Measurements from ENCODE around the gene PRR5L.
A peak's percentile ranks its signal among the peaks of the same experiment; 100 is the strongest.
"Not testable (repeated sequence)": the region's sequence is repeated elsewhere in the genome, so short reads cannot be mapped to it uniquely, and the experiment has no call there.

PRR5L gene

DNA sequence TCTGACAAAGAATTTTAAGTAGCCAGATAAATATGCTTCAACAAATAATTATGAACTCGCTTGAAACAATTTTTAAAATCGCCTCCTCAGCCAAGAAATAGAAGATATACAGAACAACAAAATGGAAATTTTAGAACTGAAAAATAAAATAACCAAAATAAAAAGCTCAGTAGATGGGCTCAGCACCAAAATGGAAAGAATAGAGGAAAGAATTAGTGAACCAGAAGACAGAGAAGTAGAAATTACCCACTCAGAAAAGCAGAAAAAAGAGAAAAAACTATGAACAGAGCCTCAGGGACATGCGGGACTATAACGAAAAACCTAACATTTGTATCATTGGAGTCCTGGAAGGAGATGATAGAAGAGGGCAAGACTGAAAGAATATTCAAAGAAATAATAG, 14.2 kb upstream of the PRR5L start:
- DNase-seq = no peak

DNA sequence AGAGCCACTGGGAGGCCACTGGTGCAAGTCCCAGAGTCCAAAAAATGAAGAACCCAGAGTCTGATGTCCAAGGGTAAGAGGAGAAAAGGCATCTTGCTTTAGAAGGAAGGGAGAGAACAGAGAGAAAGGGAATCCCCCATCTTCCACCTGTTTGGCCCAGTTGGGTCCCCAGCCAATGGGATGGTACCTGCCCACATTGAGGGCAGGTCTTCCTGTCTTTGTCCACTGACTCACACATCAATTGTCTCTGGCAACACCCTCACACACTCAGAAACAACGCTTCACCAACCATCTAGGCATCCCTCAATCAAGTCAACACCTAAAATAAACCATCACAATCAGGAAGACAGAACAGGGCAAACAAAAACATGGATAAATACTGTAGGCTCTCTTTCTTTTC, 13.2 kb upstream of the PRR5L start:
- no peak for DNase-seq

DNA sequence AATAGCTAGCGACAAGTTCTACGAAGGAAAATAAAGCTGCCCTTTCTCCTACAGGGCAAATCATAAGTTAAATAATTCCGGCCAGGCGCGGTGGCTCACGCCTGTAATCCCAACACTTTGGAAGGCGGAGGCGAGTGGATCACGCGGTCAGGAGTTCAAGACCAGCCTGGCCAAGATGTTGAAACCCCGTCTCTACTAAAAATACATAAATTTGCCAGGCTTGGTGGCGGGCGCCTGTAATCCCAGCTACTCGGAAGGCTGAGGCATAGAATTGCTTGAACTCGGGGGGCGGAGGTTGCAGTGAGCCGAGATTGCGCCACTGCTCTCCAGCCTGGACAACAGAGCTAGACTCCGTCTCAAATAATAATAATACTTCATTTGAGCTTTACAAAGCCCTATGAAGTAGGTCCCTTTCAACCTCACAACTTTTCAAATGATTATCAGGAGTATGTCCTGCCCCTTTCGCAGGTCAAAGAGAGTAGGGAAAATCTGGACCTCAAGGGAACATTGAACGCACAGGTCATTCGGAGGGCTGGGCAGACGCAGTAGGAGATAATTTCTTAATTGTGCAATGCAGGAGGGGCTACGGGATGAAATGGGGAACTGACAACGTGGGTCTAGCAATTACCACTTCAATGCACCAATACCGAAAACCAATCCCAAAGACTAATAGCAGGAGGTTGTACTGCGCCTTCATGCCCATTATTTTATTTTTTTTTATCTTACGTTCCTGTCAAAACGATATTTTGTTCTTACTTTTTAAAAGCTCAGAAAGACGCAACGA, 7.5 kb upstream of the PRR5L start:
- DNase-seq = no peak

DNA sequence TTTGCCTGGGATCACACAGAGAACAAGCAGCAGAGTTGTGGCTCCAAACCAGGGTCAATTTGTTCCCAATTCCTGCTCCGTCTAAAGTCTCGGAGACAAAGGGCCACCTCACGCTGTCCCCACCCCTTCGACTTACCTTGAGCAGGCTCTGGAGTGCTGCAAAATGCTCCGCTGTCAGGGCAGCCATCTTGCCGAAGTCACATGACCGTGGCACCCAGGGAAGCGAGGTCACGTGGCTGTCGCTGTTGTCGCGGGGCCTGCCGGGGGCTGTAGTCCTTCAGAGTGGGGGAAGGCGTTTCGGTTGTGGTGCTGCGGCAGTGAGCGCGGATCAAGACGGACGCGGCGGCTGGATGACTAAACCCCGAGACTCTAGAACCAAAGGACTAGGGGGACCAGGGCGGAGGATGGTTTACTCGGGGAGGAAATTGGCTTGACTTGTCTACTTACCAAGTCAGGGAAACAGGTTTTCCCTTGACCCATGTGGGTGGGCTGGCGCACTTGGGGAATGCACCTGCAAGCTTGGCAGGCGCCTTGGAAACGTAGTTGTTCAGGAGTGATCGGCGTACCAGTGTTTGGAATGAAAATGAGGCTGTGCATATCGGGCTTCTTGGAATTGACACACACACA, 6.7 kb upstream of the PRR5L start, which contains the start of gene COMMD9:
Gene COMMD9 (minus strand): TSS at position 199 of the 627 bp plus-strand sequence. CDS start 12 bp downstream, at position 187.
- DNase-seq = peak; percentile 97

DNA sequence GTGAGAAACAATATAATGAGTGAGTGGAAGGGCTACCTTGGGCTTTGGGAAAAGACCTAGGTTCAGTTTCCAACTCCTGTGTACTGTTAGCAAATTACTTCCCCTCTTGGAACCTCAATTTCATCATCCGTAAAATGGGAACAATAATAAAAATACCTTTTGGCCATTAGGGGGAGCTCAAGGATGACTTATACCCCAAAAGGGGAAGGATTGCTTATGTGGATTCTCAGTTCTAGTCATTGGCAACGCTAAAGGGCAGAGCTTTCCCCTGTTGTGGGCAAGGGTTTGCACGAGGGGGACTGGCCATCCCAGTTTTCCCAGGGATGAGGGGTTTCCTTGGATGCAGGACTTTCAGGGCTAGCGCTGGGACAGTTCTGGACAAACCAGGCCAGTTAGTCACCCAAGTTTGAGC, 3.8 kb upstream of the PRR5L start:
- DNase-seq = peak; percentile 61

DNA sequence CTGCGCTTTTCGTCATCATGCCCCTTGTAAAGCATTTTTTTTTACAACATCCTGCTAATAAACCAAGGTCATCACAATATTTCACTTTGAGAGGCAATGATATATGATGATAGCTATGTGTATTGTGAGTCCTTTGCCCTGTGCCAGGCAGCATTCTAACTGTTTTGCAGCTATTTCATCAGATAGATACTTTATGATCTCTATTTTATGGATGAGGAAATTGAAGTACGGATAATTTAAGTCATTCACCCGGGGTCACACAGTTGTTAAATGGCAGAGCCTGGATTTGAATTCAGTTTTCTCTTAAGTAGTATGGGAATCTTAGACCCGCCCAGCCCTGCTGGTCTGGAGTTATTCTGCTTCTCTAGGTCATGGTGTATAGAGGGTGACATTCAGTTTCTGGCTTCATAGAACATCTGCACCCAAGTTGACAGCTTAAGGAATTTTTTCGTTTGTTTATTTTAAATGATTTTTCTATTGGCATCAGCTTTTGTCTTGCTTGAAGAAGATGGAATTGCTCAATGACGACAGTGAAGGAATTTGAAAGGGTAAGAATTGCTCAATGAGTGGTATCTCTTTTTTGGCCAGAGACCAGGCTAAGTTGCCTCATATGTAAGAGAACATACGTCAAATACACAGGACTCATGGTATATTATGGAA, 926 bp downstream of the PRR5L start:
- DNase-seq = no peak

DNA sequence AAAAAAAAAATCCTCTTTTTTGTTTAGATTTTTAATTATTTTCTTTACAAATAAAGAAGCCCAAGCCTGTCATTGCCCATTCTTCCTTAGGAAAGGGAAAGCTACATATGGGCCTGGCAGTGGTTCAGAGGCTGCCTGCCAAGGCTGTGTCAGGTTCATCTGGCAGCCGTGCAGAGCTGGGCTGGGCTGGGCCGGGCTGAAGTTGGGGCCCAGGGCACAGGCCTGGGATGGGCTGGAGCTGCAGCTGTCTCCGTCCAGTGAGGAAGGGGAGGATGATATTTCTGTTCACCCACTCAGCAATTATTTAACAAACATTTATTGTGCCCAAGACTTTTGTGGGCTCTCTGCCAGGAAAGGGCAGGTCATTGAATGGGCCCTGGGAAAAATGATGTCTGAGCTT, 4.6 kb downstream of the PRR5L start:
- DNase-seq = peak; percentile 38

DNA sequence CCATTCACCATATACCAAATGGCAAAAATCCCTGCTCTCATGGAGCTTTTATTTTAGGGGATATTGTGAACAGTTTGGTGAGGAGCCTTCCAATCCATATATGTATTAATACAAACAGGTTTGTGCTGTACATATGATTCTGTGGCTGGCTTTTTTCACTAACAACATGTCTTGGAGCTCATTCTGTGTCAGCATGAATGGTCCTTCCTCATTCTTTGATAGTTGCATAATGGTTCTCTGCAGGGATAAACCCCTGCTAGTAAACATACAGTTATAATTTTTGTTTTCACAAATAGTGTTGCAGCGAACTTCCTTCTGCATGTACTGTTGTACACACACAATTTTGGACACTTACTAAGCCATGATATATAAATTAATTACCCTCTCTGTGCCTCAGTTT, 8.3 kb downstream of the PRR5L start:
- DNase-seq = no peak

DNA sequence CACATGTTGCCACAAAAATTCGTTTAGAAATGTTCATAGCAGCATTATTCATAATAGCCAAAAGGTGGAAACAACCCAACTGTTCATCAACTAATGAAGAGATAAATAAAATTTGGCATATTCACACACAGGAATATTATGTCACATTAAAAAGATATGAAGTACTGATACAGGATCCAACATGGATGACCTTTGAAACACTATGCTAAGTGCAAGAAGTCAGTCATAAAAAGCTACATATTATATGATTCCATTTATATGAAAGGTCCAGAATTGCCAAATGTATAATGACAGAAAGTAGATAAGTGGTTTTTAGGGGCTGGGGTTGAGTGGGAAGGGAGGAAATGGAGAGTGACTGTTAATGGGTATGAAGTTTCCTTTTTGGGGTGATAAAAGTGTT, 9.0 kb downstream of the PRR5L start:
- DNase-seq = no peak

DNA sequence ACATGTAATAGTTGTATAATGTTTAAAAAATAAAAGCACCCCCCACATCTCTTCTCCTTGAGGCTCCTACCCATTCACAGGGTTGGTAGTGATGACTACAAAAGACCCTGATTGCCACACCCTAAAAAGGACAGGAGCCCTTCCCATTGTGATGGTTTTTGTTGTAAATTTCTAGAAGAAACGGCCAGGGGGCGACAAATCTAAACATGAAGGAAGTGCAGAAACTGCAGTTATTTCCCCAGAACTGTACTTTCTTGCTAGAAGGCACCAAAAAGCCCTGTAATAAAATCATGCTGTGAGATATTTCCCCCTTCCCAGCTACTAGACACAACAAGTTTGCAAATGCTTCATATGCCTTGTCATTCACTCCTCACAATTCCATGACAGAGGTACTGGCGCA, 10.8 kb downstream of the PRR5L start:
- peak; percentile 72 for DNase-seq

DNA sequence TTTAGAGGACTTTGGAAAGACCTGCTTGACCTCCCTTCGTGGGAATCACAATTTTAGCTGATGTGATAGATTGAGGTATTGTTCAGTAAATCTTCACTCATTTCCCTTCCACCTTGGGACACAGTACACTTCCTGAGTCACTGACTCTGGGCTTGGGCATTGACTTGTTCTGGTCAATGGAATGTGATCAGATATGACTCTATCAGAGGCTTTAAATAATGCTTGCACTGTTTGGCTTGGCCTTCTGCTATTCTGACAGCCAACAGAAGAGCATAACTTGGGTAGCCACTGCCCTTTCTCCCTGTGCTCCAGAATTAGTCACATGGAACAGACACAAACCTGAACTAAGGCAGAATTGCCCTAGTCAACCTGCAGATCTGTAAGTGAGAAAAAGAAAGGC, 12.5 kb downstream of the PRR5L start:
- no peak for DNase-seq

DNA sequence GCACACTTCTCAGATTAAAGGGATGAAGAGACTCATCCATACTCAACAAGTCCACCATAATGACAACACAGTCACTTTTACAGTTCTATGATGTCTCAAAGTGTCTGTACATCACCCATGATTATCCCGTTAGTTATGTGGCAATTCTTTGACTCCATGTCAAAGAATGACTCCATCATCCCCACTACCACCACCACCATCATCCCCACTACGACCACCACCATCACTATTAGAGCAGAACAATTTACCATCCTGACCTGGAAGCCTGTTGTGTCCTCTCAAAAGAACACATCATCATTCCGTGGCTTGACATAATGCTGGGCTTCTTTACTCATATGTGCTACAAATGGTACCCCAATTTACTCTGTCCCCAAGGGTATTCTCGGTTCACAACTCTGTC, 13.7 kb downstream of the PRR5L start:
- DNase-seq = no peak

DNA sequence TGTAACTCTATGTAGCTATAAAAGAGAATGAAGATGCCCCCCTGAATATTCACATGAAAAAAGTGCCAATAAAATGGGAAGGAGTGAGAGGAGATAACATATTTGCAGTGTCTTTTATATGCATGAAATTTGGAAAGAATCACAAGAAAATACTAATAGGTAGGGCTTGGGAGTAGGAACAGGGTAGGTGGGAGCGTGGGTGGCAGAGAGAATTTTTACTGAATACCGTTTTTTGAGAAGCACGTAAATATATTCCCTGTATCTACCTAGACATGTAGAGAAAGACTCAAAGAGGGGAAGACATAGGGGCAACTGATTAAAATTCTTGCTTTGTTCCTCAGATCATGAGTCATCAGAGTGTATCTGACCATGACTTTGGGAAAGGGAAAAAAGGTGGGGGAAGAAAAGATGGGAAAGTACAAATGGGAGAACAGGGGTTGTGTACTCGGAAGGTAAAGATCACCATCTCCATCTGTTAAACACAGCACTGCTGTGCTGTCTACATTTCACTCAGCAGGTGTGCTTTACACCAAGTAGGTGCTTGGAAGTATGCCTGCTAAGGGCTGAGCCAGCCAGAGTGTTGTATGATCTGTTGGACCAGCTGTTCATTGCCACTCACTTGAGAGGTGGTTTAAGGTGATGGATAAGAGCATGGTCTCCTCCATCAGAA, 16.0 kb downstream of the PRR5L start:
- DNase-seq = no peak

DNA sequence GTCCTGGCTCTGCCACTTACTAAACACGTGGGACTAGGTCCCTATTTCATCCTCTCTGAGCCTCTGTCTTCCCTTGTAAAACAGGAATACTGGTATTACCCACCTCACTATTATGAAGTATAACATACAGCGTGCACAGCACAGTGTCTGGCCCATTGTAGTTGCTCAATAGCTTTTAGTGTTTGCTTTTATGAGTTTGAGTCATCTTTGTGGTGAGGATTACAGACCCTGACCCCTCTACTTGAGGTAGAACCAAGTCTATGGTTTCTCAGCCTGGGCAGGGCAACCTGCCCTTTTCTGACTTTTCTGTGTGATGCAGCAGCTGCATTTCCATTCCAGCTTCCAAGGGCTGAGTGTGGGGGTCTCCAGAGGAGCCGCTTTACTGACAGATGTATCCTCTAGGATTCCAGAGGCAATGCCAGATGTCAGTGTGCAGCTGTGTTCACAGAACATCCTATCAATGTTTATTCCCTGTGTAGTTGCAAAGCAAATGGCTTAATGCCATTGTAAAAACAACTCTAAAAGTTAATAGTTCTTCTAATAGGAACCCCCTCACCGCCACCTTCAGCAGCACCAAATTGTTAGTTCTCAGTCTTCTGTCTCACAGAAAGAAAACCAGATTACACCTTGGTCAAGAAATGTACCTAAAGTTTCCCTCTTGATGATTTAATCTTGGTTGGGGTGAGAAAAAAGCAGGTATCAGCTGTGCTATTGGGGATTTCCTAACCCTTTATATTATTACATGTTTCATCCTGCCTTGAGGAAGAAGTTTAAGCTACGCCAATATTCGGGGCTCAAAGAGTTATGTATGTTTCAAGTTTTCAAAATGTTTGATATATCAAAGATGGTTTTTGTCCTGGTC, 16.8 kb downstream of the PRR5L start:
- DNase-seq = peak; percentile 29

DNA sequence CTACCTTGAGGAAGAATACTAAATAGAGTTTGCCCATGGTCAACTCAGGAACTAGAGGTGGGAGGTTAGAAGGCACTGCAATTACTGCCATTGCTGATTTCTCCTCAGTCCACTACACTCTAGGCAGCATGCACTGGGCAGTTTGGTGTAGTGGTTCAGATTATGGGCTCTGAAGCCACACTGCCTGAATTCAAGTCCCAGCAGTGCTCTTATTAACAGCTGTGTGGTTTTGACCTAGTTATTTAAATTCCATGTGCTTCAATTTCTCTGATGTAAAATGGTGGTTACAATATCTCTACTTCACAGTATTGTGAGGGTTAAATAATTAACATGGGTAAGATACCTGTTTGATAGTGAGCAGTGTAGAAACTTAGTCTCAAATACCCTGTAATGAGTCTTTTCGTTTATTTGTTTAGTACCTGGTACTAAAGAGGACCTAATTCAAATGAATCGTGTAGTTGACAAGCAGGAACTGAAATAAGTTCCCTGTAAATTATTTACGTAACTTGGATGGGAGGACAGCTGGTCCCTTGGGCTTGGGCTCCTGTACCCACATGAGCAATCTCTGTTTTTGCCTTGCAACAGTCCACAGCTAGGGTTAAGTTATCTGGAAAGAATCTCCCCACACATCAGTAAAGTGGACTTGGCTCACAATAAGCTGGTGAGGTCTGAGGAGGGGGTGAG, 17.8 kb downstream of the PRR5L start:
- DNase-seq = peak; percentile 61

DNA sequence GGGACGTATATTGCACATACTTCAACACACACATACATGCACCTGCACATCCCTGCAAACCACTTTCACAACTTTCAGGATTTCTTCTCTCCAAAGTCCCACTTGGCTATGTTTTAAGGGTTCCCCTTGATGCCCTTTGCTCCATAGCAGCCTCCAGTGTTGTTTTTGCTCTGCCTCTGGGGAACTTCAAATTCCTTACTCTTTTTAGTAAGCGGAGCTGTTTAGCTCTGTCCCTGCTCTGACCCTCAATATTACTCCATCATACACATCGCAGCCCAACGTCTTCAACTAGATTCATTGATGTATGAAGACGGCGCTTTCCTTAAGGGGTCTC, 18.3 kb downstream of the PRR5L start:
- peak; percentile 47 for DNase-seq

DNA sequence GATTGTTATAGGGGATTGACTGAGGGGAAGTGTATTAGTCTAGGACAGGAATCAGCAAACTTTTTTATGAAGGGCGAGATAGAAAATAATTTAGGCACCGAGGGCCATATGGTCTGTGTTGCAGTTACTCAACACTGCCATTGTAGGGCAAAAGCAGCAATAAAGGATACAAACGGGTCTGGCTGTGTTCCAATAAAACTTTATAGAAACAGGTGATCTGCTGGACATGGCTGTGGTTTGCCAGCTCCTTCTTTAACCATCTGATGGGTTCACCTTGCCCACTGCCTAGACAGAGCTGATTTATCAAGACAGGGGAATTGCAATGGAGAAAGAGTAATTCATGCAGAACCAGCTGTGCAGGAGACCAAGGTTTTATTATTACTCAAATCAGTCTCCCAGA, 20.0 kb downstream of the PRR5L start:
- DNase-seq = no peak

DNA sequence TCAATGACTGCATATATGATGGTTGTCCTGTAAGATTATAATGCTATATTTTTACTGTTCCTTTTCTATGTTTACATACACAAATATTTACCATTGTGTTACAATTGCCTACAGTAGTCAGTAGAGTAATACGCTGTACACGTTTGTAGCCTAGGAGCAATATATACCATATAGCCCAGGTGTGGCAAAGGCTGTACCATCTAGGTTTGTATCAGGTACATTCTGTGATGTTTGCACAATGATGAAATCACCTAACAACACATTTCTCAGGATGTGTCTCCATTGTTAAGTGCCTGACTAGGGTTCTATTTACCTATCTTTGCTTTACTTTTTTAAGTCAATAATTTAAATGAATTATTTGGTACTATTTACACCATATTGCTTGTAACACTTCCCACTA, 21.9 kb downstream of the PRR5L start:
- DNase-seq = no peak

DNA sequence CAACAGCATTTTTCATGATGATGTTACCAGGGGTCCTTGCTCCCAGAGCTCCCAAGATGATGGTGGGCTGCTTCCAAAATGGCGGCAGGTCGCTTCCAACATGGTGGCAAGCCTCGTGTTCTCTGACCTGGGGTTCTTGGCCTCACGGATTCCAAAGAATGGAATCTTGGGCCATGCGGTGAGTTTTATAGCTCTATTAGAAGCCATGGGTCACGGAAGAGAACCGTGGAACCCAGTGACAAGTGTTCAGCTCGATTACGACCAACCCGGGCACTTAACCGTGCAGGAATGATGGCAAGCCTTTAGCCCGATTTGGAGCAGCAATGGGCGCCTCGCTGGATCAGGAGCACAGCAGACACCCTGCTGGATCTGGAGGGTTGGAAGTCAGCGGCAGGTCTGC, 28.9 kb downstream of the PRR5L start:
- DNase-seq = not testable (repeated sequence)

DNA sequence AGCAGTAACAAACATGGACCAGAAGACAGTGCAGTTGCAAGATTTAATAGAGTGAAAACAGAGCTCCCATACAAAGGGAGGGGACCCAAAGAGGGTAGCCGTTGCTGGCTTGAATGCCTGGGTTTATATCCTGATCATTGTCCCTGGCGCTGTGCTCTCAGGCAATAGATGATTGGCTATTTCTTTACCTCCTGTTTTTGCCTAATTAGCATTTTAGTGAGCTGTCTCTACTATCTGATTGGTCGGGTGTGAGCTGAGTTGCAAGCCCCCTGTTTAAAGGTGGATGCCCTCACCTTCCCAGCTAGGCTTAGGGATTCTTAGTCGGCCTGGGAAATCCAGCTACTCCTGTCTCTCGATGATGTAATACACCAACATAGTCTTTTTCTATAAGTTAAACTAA, 29.3 kb downstream of the PRR5L start:
- DNase-seq = not testable (repeated sequence)

DNA sequence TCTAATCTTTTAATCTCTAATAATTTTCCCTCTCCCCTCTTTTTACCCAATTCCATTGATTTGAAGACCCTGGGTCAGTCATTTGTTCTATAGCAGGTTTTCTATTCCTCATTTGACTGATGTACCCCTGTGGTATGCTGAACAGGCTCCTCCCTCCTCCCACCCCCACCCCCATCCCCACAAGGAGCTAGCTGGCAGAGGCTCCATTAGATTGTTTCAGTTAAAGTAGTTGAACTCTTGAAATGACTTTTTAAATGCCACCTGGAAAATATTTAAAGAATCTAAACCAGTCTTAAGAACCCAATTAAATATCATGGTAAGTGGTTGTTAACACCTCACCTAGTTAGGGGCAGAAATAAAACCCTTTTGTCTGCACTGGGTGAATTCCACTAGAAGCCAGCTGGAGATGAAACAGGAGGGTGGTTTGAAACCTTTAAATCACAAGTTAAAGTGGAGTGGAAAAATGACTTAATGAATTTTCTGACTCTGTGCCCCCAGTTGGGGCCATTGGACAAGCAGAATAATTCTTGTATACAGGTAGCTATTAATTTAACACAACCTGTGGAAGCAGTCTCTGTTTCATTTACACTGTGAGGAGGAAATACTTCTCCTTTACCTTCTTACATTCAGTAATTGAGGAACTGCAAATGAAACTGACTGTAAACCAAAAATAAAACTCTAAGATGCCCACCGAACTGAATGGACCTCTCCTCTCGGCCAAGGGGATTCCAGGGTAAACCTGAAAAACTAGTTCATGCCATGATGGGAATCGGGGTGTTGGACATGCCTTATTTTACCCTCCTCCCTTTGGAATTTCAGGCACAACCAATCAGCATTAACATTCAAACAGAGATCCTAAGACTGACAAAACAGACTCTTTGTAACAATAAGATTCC, 30.7 kb downstream of the PRR5L start:
- no peak for DNase-seq
